ENCODE results near the gene DENND2C.

DENND2C gene

DNA sequence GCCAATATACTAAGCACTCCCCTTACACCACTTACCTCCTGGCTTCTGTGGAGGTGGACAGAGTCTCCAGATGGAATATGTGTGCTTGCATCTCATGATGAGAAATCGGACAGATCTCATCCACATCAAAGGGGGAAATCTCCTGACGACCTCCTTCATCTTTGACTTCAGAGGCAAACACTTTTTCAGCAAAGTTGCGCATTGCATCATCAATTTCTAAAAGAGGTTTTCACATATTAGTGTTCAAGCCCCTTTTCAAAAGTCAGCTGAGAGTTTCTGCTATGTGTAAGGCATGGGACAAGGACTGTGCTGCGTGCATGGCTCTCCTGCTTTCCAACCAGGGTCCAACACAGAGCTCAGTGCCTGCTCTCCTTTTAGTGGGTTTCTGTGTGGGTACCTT, 18.7 kb upstream of the DENND2C start:
- no peak overlapping the region for H3K4me3 ChIP-seq (replicated peaks; ENCODE audit: low read depth, low read length)
- DNase-seq (ENCODE audit: extremely low read depth, low read depth): no peak
- TF ChIP-seq, protein P1, sequence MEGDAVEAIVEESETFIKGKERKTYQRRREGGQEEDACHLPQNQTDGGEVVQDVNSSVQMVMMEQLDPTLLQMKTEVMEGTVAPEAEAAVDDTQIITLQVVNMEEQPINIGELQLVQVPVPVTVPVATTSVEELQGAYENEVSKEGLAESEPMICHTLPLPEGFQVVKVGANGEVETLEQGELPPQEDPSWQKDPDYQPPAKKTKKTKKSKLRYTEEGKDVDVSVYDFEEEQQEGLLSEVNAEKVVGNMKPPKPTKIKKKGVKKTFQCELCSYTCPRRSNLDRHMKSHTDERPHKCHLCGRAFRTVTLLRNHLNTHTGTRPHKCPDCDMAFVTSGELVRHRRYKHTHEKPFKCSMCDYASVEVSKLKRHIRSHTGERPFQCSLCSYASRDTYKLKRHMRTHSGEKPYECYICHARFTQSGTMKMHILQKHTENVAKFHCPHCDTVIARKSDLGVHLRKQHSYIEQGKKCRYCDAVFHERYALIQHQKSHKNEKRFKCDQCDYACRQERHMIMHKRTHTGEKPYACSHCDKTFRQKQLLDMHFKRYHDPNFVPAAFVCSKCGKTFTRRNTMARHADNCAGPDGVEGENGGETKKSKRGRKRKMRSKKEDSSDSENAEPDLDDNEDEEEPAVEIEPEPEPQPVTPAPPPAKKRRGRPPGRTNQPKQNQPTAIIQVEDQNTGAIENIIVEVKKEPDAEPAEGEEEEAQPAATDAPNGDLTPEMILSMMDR (IDR thresholded peaks at IDR 0.05; ENCODE audit: low read depth, low read length, missing control alignments): no peak

DNA sequence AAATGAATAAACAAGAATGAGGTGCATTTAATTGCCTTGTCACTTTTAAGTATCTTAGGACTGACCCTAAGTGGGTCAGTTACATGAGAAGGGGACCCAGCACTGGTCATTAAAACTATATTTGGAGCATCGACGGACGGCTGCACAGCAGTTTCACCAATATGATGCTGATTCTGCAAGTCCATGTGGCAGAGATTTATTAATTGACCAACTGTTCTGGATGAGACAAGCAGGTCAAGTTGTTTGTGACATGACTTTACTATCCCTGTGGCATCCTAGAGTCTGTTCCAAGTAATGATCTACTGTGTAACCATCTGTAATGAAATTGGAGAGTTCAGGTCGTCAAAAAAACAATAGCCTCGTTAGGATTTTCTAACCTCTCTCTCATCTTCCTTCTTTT, 16.0 kb upstream of the DENND2C start:
- TF ChIP-seq, protein P1 (IDR thresholded peaks at IDR 0.05; ENCODE audit: low read depth, low read length, missing control alignments): no peak
- DNase-seq (ENCODE audit: extremely low read depth, low read depth): no peak
- H3K4me3 ChIP-seq (replicated peaks; ENCODE audit: low read depth, low read length): no peak overlapping the region

DNA sequence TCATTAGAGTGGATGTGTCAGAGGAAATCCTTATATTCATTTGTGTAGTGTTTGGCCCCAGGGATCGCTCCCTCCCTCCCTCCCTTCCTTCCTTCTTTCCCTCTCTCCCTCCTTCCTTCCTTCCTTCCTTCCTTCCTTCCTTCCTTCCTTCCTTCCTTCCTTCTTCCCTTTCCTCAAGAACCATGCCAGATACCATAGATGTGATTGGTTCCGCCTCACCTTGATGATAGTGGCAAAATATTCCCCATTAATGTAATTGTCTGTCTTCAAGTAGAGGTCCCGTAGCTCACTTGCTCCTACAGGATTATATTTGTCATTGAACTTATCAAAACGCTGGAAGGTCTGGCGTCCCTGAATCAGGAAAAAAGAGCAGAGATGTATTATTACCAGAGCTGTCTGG, 7.8 kb upstream of the DENND2C start:
- TF ChIP-seq, protein P1 (IDR thresholded peaks at IDR 0.05; ENCODE audit: low read depth, low read length, missing control alignments): no peak
- no peak for DNase-seq (ENCODE audit: extremely low read depth, low read depth)
- H3K4me3 ChIP-seq (replicated peaks; ENCODE audit: low read depth, low read length): no peak overlapping the region

DNA sequence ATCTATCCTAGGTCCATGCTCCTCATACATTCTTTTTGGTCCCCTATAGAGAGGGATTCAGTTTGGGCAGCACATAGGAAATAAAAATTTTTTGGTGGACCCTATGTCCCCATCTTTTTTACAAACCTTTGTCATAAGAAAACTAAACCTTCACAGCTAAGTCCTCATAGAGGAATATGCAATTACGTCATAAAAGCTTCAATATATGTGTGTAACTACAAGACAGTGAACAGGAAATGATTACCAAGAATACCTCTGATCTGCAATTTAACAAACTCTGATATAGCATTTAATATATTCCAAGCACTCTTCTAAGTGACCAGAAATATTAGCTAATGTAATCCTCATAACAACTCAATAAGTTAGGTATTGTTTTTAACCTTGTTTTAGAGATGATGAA, 6.3 kb upstream of the DENND2C start:
- no peak overlapping the region for H3K4me3 ChIP-seq (replicated peaks; ENCODE audit: low read depth, low read length)
- no peak for DNase-seq (ENCODE audit: extremely low read depth, low read depth)
- TF ChIP-seq, protein P1 (IDR thresholded peaks at IDR 0.05; ENCODE audit: low read depth, low read length, missing control alignments): no peak

DNA sequence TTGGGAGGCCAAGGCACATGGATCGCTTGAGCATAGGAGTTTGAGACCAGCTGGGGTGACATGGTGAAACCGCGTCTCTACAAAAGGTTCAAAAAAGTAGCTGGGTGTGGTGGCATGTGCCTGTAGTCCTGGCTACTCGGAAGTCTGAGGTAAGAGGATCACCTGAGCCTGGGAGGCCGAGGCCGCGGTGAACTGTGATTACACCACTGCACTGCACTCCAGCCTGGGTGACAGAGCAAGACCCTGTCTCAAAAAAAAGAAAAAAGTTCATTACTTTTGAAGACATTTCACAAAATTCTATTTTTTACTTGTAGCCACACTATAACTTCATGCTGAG, 2.1 kb upstream of the DENND2C start:
- TF ChIP-seq, protein P1 (IDR thresholded peaks at IDR 0.05; ENCODE audit: low read depth, low read length, missing control alignments): no peak
- DNase-seq (ENCODE audit: extremely low read depth, low read depth): no peak
- H3K4me3 ChIP-seq (replicated peaks; ENCODE audit: low read depth, low read length): no peak overlapping the region

DNA sequence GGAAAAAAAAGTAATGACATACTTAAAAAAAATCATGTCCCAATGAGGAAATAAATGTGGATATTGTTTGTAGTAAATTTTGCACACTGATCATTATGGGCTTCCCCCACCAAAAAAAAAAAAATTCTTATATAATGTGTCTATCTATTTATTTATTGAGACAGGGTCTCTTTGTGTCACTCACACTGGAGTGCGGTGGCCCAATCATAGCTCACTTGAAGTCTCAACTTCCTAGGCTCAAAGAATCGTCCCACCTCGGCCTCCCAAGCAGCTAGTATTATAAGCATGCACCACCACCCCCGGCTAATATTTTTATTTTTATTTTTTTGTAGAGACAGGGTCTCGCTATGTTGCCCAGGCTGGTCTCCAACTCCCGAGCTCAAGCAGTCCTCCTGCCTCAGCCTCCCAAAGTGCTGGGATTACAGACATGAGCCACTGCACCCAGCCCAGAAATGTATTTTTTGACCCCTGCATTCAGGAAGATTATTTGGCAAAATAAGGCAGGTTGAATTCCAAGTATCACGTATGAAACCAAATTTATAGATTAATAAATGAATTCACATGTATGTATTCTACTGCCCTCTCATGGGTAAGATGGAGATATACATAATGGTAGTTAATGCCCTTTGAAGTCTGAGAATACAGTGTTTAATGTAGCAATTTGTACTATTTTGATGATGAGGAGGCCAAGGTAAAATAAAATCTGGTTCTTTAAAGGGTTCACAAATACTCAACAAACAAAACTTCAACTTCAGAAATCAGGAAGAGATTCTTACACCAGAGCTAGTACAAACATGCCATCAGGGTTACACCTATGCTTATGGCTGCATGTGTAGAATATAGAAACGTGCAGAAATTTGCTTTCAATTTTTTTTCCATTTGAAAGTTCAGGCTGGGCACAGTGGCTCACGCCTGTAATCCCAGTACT, 1.4 kb upstream of the DENND2C start:
- TF ChIP-seq, protein P1 (IDR thresholded peaks at IDR 0.05; ENCODE audit: low read depth, low read length, missing control alignments): no peak
- H3K4me3 ChIP-seq (replicated peaks; ENCODE audit: low read depth, low read length): no peak overlapping the region
- DNase-seq (ENCODE audit: extremely low read depth, low read depth): no peak

All from HFF-Myc (cell line).